Heart left ventricle (tissue), 16 donors: Measurements from ENCODE around the gene COX14. TPM values are rescaled to one million over a fixed set of nuclear protein-coding genes. Genes with fewer than 3 reads are reported as not detected.

Experiments used
- ATAC-seq, 4 donors: fragments of 200-7000 bp; cut with Tn5 transposase; one replicate each; pipeline ENCODE4 v1.9.1; 2020 to 2022; ENCODE audit warnings: moderate library complexity in 4 of 4, mild to moderate bottlenecking in 3 of 4, moderate number of reproducible peaks in 1 of 4
- DNase-seq, 5 donors: peaks; one replicate each; pipeline ENCODE4 v3.0.0-alpha.2; 2020
- H3K27ac ChIP-seq, 12 donors: fragments of 200-600 bp; sonication (generic) in 4 of 12; one replicate each; pipeline versions ENCODE4 v1.5.0 to v1.8.0; 2016 to 2022; ENCODE audit warnings: mild to moderate bottlenecking in 2 of 12
- H3K27me3 ChIP-seq, 9 donors: fragments of 200-600 bp; sonication (generic) in 2 of 9; one replicate each; pipeline versions ENCODE4 v1.5.1 to v1.8.0; 2016 to 2022; ENCODE audit warnings: mild to moderate bottlenecking in 3 of 9
- H3K36me3 ChIP-seq, 9 donors: fragments of 200-600 bp; sonication (generic) in 2 of 9; one replicate each; pipeline versions ENCODE4 v1.5.0 to v1.8.0; 2018 to 2022; ENCODE audit warnings: mild to moderate bottlenecking in 2 of 9
- H3K4me1 ChIP-seq, 12 donors: fragments of 200-600 bp; sonication (generic) in 4 of 12; one replicate each; pipeline versions ENCODE4 v1.5.0 to v1.8.0; 2016 to 2022; ENCODE audit warnings: mild to moderate bottlenecking in 3 of 12
- H3K4me3 ChIP-seq, 12 donors: fragments of 200-600 bp; sonication (generic) in 4 of 12; one replicate each; pipeline versions ENCODE4 v1.5.0 to v1.8.0; 2017 to 2022; ENCODE audit warnings: mild to moderate bottlenecking in 9 of 12, moderate library complexity in 4 of 12
- H3K9me3 ChIP-seq, 12 donors: fragments of 200-600 bp; sonication (generic) in 4 of 12; one replicate each; pipeline versions ENCODE4 v1.5.0 to v1.8.0; 2016 to 2022; ENCODE audit warnings: mild to moderate bottlenecking in 1 of 12
- CTCF ChIP-seq, 12 donors: fragments of 200-600 bp; sonication (generic) in 4 of 12; IDR thresholded peaks; one replicate each; pipeline versions ENCODE4 v1.5.0 to v1.8.0; 2018 to 2022; ENCODE audit warnings: antibody characterized with exemption in 12 of 12, mild to moderate bottlenecking in 5 of 12
- POLR2A ChIP-seq, 2 donors: fragments of 450-650 bp; IDR thresholded peaks; one replicate each; pipeline ENCODE4 v1.6.1; 2017; ENCODE audit warnings: antibody characterized with exemption in 2 of 2, mild to moderate bottlenecking in 2 of 2, moderate library complexity in 2 of 2
- WGBS, 4 donors: extraction: QIAGEN DNeasy Blood & Tissue Kit in 2 of 4; methylation state at CpG; one replicate each; pipeline versions ENCODE4 v1.1.5 to v1.1.7; 2013 to 2018; 5-methylcytosine and 5-hydroxymethylcytosine counted together
- intact Hi-C, 10 donors: fragments of 100-400 bp; cut with DNase I; formaldehyde crosslinking; loops; one replicate each; pipeline versions ENCODE4 v1.11.1 to v1.14.2; 2022
- polyA plus RNA-seq, 2 donors: library from polyadenylated mRNA; stranded (reverse); fragments of 200-250 nt; gene quantifications; one replicate each; pipeline ENCODE4 v1.2.3, GENCODE V29; 2013
- total RNA-seq, 9 donors: library from RNA; depleted of rRNA in 2 of 9; stranded (reverse); fragments of >200 nt in 2 of 9; fragmentation: NEBNext Ultra II Directional in 3 of 9; extraction: Animal tissue kit (Norgen Biotek cat#: 25700) in 3 of 9; gene quantifications; one replicate each; pipeline versions ENCODE4 v1.1.0 to v1.2.4, GENCODE V29; 2016 to 2023
- donor health status: ischemic (EF 13 %, LVEDD 7.1; RV severe dilation, severe dysfunction).
- donor health status: healthy with polysubstance abuse.
- donor health status: DM: no; HTN: yes; CAD: no.
- donor health status: DM: no; HTN: no; CAD: no.
- donor health status: ischemic (EF 25% LVEDD 6.9; RV normal size, moderate dysfunction).
- donor health status: ischemic (EF 25% LVEDD 5.7; RV mildly dilated, moderate dysfunction).
- donor health status: healthy.
- donor health status: DM: yes; HTN: yes; CAD: no.
- donor health status: ischemic (EF 35%, LVEDD 5.7; RV mildly dilated, moderate dysfunction).
- donor health status: nonischemic (EF 11% LVEDD 7.7; RV severe dilation, severe dysfunction).
- donor health status: DM: yes; HTN: yes; CAD: no.
- donor health status: PGD.
- donor health status: ischemic (EF 29% LVEDD 5.4; RV normal size, mild dysfunction).
- donor health status: nonischemic (EF 23%, LVEDD 6.1; RV moderate dilation, normal function).

The COX14 gene
- total and polyA plus RNA-seq, 11 donors: 134 to 217 (median 159) TPM

GRCh38 chr12:50164963-50165362 lies 52.9 kb downstream of the COX14 start:
- intact Hi-C loops: loop anchor here in 2 of 10 donors (10.0 kb wide), 1 partner anchor 50 kb away; the partner anchor contains the start of gene COX14 (in 2 of the 2)
- H3K36me3 ChIP-seq: no peaks in the 10 kb centered on the region
- H3K4me3 ChIP-seq: no peak overlapping the region
- no peak for ATAC-seq
- H3K27ac ChIP-seq: no peak overlapping the region
- H3K4me1 ChIP-seq: peaks cover 0 to 25% (median 10%) of the 10 kb centered on the region in 12 donors
- no peak for TF ChIP-seq CTCF (IDR thresholded peaks at IDR 0.05)
- TF ChIP-seq POLR2A (IDR thresholded peaks at IDR 0.05): no peak
- H3K27me3 ChIP-seq: no peaks in the 10 kb centered on the region
- DNase-seq: no peak
- 94 to 96% (median 96%) methylated on average over 19 to 20 of the region's 20 CpGs for WGBS, 4 donors
- H3K9me3 ChIP-seq: peaks cover 0 to 6% (median 0%) of the 10 kb centered on the region in 12 donors

- Histone ChIP-seq H3K4me1 (peaks cover 0 to 18% (median 10%) of the 10 kb centered on the region in 12 donors), H3K27ac (peak overlapping the region; percentile 55 to 97 (median 92)), H3K4me3 (peak overlapping the region; percentile 61 to 100 (median 92)), H3K9me3 (peaks cover 0 to 9% (median 0%) of the 10 kb centered on the region in 12 donors), H3K36me3 (no peaks in the 10 kb centered on the region), H3K27me3 (no peaks in the 10 kb centered on the region)
- peak in 2 of 5 donors; percentile 48 to 58 for DNase-seq
- TF ChIP-seq CTCF (IDR thresholded peaks at IDR 0.05) (no peak), POLR2A (IDR thresholded peaks at IDR 0.05) (no peak)
- ATAC-seq: peak in 1 of 4 donors; percentile 35
- intact Hi-C loops: loop anchor here in 7 of 10 donors (1.0 to 10.0 kb wide), 5 partner anchors 52 to 82 kb away; partner anchors contain the start of genes COX14 (in 3 of the 7) and SMARCD1 (in 1 of the 7)
- WGBS, 4 donors: 0 to 1% (median 1%) methylated on average over 12 of the region's 12 CpGs
These were observed 54.7 kb downstream of the COX14 start for GRCh38 chr12:50166799-50167048.

GRCh38 chr12:50167049-50167828 lies 55.2 kb downstream of the COX14 start, which contains the start of gene CERS5:
Gene CERS5 (minus strand): TSS chr12:50167369. CDS start chr12:50167297, 72 bp downstream.
- DNase-seq: peak; percentile 99
- intact Hi-C loops: loop anchor here in 7 of 10 donors (1.0 to 10.0 kb wide), 5 partner anchors 52 to 82 kb away; partner anchors contain the start of genes COX14 (in 3 of the 7) and SMARCD1 (in 1 of the 7)
- Histone ChIP-seq H3K27me3 (no peaks in the 10 kb centered on the region), H3K27ac (peak within 1 kb of the TSS; percentile 55 to 97 (median 92)), H3K4me1 (peaks cover 0 to 18% (median 10%) of the 10 kb centered on the region in 12 donors), H3K4me3 (peak within 1 kb of the TSS; percentile 61 to 100 (median 92)), H3K9me3 (peaks cover 0 to 9% (median 0%) of the 10 kb centered on the region in 12 donors), H3K36me3 (no peaks in the 10 kb centered on the region)
- TF ChIP-seq CTCF (IDR thresholded peaks at IDR 0.05) (peak in 9 of 12 donors; percentile 17 to 55 (median 35)), POLR2A (IDR thresholded peaks at IDR 0.05) (peak in 1 of 2 donors; percentile 62)
- ATAC-seq: peak; percentile 99 to 100 (median 100)
- 1% methylated on average over 42 to 70 of the region's 70 CpGs for WGBS, 4 donors

Other genes with a start within 250 kb of the COX14 start
- gene FAIM2, start 208.3 kb upstream of the COX14 start, total RNA-seq: 10 to 100 TPM in 2 of 9 donors, 1 to 10 TPM in 6, under 1 TPM in 1; 0.33 to 15.0 (median 3.2) TPM
- 1 to 10 TPM; 5.0 to 6.0 TPM for gene FAIM2, start 208.3 kb upstream of the COX14 start, polyA plus RNA-seq
- not detected for gene AQP2, start 161.5 kb upstream of the COX14 start, total RNA-seq
- gene AQP2, start 161.5 kb upstream of the COX14 start, polyA plus RNA-seq: not detected
- under 1 TPM in 5 of 9 donors, not detected in 4; 0.20 to 0.63 (median 0.44) TPM for gene AQP5, start 150.4 kb upstream of the COX14 start, total RNA-seq
- gene AQP5, start 150.4 kb upstream of the COX14 start, polyA plus RNA-seq: under 1 TPM; 0.61 to 0.78 TPM
- gene AQP6, start 139.3 kb upstream of the COX14 start, total RNA-seq: not detected
- gene AQP6, start 139.3 kb upstream of the COX14 start, polyA plus RNA-seq: under 1 TPM; 0.04 TPM
- 10 to 100 TPM in 1 of 9 donors, 1 to 10 TPM in 8; 1.9 to 17.8 (median 5.2) TPM for gene RACGAP1, start 86.7 kb upstream of the COX14 start, total RNA-seq
- 1 to 10 TPM in 1 of 2 donors, under 1 TPM in 1; 0.91 to 5.8 TPM for gene RACGAP1, start 86.7 kb upstream of the COX14 start, polyA plus RNA-seq
- gene ASIC1, start 54.6 kb upstream of the COX14 start, total RNA-seq: 1 to 10 TPM in 4 of 9 donors, under 1 TPM in 5; 0.31 to 1.8 (median 0.87) TPM
- gene ASIC1, start 54.6 kb upstream of the COX14 start, polyA plus RNA-seq: under 1 TPM; 0.38 to 0.71 TPM
- gene SMARCD1, start 26.9 kb upstream of the COX14 start, total RNA-seq: 10 to 100 TPM; 13.6 to 35.7 (median 22.0) TPM
- gene SMARCD1, start 26.9 kb upstream of the COX14 start, polyA plus RNA-seq: 10 to 100 TPM in 1 of 2 donors, 1 to 10 TPM in 1; 8.5 to 19.3 TPM
- gene GPD1, start 8.2 kb upstream of the COX14 start, total RNA-seq: 10 to 100 TPM in 4 of 9 donors, 1 to 10 TPM in 5; 7.4 to 75.8 (median 9.7) TPM
- gene GPD1, start 8.2 kb upstream of the COX14 start, polyA plus RNA-seq: 10 to 100 TPM in 1 of 2 donors, 1 to 10 TPM in 1; 10.0 to 18.1 TPM
- 10 to 100 TPM in 4 of 9 donors, 1 to 10 TPM in 5; 6.8 to 28.4 (median 9.3) TPM for gene CERS5, start 55.1 kb downstream of the COX14 start, total RNA-seq
- 10 to 100 TPM; 12.6 to 21.6 TPM for gene CERS5, start 55.1 kb downstream of the COX14 start, polyA plus RNA-seq
- 10 to 100 TPM; 12.7 to 38.8 (median 14.8) TPM for gene LIMA1, start 171.3 kb downstream of the COX14 start, total RNA-seq
- 10 to 100 TPM; 11.6 to 13.1 TPM for gene LIMA1, start 171.3 kb downstream of the COX14 start, polyA plus RNA-seq